Motor neuron (in vitro differentiated cells): ENCODE data around the gene TAF5. TPM values are rescaled to one million over a fixed set of nuclear protein-coding genes. Genes with fewer than 3 reads are reported as not detected.
"Not testable (repeated sequence)": the region's sequence is repeated elsewhere in the genome, so short reads cannot be mapped to it uniquely, and the experiment has no call there.

ENCODE experiments used
- ATAC-seq, 8 experiments: fragments of 200-7000 bp; cut with Tn5 transposase; replicated peaks in 6 of 8; 2 replicates each; pipeline ENCODE4 v1.8.0; 2021; ENCODE audit warnings: mild to moderate bottlenecking in 8 of 8, moderate library complexity in 8 of 8
- H3K27ac ChIP-seq, 2 donors: fragments of 250-450 bp; sonication (Bioruptor Pico); 2 replicates each; pipeline ENCODE4 v1.9.0; 2021; ENCODE audit warnings: antibody characterized with exemption in 2 of 2, mild to moderate bottlenecking in 2 of 2, moderate library complexity in 1 of 2
- H3K4me1 ChIP-seq, 2 donors: fragments of 250-450 bp; sonication (Bioruptor Pico); replicated peaks in 1 of 2; 2 replicates each; pipeline ENCODE4 v1.6.1; 2021; ENCODE audit warnings: antibody characterized with exemption in 2 of 2, mild to moderate bottlenecking in 2 of 2, moderate library complexity in 1 of 2
- H3K4me3 ChIP-seq, 5 donors: fragments of 250-450 bp; sonication (Bioruptor Pico); 2 replicates each; pipeline ENCODE4 v1.9.0; 2021; ENCODE audit warnings: antibody characterized with exemption in 5 of 5, mild to moderate bottlenecking in 5 of 5, moderate library complexity in 4 of 5
- WGBS, 10 experiments: fragments of 450-650 bp; shearing (Covaris generic); methylation state at CpG; one replicate each; pipeline ENCODE4 v1.0.0; 2022; 5-methylcytosine and 5-hydroxymethylcytosine counted together
- in situ Hi-C, 9 experiments: fragments of 400-800 bp; cut with MboI; loops; one replicate each; pipeline ENCODE4 v1.15.0; 2021; ENCODE audit warnings: low sequenced_read_pairs in 9 of 9, low pct_unique_long_range_greater_than_20kb in 2 of 9; ENCODE audit not compliant: unreplicated experiment in 9 of 9
- total RNA-seq, 8 experiments: library from RNA; unstranded; fragments of 300-600 nt; gene quantifications; 2 replicates each; pipeline versions ENCODE4 v1.2.3 to v1.2.4, GENCODE V29; 2022

TAF5 gene
- total RNA-seq = 10 to 100 TPM in 2 of 8 experiments, 1 to 10 TPM in 6; 2.5 to 11.0 (median 7.9) TPM

DNA sequence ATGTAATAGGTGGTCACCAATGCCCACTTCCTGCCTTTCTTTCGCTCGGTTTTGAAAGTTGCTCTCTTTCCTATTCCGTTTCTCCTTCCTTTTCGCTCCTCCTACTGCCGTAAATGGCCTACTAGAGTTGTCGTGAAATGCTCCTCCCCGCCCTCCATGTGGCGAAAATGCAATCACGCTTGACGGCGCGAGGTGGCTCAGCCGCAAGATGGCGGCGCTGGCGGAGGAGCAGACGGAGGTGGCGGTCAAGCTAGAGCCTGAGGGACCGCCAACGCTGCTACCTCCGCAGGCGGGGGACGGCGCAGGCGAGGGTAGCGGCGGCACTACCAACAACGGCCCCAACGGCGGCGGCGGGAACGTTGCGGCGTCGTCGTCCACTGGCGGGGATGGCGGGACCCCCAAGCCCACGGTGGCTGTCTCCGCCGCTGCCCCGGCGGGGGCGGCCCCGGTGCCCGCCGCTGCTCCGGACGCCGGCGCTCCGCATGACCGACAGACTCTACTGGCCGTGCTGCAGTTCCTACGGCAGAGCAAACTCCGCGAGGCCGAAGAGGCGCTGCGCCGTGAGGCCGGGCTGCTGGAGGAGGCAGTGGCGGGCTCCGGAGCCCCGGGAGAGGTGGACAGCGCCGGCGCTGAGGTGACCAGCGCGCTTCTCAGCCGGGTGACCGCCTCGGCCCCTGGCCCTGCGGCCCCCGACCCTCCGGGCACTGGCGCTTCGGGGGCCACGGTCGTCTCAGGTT, at the start of gene TAF5:
TSS of gene TAF5 (plus strand) at position 195 of the 737 bp plus-strand sequence. CDS start at position 209, 14 bp downstream.
- H3K27ac ChIP-seq = peak within 1 kb of the TSS; percentile 76 to 93
- peaks cover 9 to 11% of the 10 kb centered on the region in 2 donors for H3K4me1 ChIP-seq
- H3K4me3 ChIP-seq = peak within 1 kb of the TSS; percentile 49 to 95 (median 81)
- peak; percentile 75 to 82 (median 80) for ATAC-seq
- 0 to 2% (median 0%) methylated on average over 2 to 25 of the region's 81 CpGs; no CpG with 5 or more reads in 1 of the 10 experiments for WGBS, 10 experiments
- in situ Hi-C loops = no loop called here

DNA sequence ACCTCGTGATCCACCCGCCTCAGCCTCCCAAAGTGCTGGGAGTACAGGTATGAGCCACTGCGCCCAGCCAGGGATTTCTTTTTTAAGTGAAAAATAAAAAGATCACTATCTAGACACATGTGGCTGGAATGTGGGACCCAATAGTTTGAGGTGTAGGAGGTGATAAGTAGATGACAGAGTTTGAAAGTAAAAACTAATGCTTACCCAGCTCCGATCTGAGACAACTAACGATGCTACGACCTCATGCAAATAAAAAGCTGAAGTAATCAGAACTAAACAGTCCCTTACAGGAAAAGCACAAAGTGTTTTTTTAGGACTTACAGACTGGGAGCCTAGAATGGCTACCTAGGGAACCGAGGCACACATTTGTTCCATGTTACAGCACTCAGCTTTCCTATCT, 39.9 kb upstream of the TAF5 start:
- Histone ChIP-seq H3K4me1 (no peaks in the 10 kb centered on the region), H3K4me3 (no peak overlapping the region), H3K27ac (no peak overlapping the region)
- WGBS, 10 experiments = 70 to 100% (median 91%) methylated on average over 1 to 6 of the region's 7 CpGs
- ATAC-seq = no peak
- in situ Hi-C loops = loop anchor here in 2 of 9 experiments (25.0 kb wide), 1 partner anchor 416 kb away; the partner anchor contains the start of gene CNNM2 (in 2 of the 2)

DNA sequence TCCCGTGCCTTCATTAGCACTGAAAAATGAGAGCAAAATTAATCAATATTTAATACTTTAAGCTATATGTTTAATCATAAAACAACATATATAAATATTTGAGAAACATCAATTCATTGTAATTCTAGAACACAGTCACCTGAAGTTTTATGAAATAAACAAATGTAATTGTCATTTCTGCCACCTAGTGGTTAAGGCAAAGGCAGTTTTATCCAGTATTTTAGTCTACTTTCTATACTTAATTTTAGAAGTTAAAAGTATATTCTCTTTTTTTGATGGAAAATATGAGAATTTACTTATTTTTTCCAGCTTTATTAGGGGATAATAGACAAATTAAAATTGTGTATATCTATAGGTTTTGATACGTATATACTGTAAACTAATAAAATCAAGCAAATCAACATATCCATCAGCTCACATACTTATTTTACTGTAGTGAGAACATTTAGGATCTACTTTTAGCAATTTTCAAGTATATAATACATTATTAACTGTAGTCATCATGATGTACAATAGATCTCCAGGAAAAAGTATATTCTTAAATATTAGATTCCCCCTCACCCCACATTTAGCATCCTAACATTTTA, 33.7 kb upstream of the TAF5 start:
- H3K27ac ChIP-seq = no peak overlapping the region
- ATAC-seq = no peak
- H3K4me3 ChIP-seq = no peak overlapping the region
- 25 to 100% (median 82%) methylated on average over 1 to 2 of the region's 2 CpGs; no CpG with 5 or more reads in 1 of the 10 experiments for whole genome bisulfite sequencing, 10 experiments
- in situ Hi-C loops = loop anchor here in 2 of 9 experiments (25.0 kb wide), 1 partner anchor 422 kb away; the partner anchor contains the start of gene CNNM2 (in 2 of the 2)
- no peaks in the 10 kb centered on the region for H3K4me1 ChIP-seq

DNA sequence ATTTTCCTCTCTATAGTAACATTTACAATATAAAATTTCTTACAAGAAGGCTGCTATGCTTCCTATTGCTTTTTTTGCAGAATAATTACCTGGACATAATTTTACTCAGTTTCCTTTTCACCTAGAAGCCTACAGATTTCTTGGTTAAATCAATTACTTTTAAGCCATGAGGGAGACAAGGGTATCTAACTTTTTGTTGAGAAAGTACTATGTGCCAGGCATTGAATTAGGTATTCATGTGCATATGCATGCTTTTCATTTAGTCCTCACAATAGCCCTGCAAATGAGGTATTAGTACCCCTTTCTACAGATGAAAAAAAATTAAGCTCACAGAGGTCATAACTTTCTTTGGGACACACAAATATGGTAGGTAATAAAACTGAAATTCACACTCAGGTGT, 33.2 kb upstream of the TAF5 start:
- no peaks in the 10 kb centered on the region for H3K4me1 ChIP-seq
- H3K27ac ChIP-seq = no peak overlapping the region
- H3K4me3 ChIP-seq = no peak overlapping the region
- ATAC-seq = no peak
- in situ Hi-C loops = loop anchor here in 2 of 9 experiments (25.0 kb wide), 1 partner anchor 422 kb away; the partner anchor contains the start of gene CNNM2 (in 2 of the 2)

DNA sequence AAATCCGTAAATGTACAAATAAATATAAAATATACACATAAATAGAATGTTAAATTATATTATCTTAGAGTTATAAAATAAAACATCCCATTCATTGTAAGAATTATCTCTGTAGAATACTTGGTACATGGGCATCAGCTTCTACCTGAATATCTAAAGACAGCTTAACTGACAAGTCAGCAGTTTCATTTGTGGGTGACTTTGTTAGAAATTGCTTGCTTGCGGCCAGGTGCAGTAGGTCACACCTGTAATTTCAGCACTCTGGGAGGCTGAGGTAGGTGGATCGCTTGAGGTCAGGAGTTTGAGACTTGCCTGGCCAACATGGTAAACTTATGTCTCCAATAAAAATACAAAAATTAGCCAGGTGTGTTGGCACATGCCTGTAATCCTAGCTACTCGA, 31.4 kb upstream of the TAF5 start:
- 85 to 100% (median 99%) methylated on average over 1 to 4 of the region's 4 CpGs; no CpG with 5 or more reads in 2 of the 10 experiments for WGBS, 10 experiments
- in situ Hi-C loops = loop anchor here in 2 of 9 experiments (25.0 kb wide), 1 partner anchor 424 kb away; the partner anchor contains the start of gene CNNM2 (in 2 of the 2)
- Histone ChIP-seq H3K27ac (no peak overlapping the region), H3K4me1 (no peaks in the 10 kb centered on the region), H3K4me3 (no peak overlapping the region)
- no peak for ATAC-seq

DNA sequence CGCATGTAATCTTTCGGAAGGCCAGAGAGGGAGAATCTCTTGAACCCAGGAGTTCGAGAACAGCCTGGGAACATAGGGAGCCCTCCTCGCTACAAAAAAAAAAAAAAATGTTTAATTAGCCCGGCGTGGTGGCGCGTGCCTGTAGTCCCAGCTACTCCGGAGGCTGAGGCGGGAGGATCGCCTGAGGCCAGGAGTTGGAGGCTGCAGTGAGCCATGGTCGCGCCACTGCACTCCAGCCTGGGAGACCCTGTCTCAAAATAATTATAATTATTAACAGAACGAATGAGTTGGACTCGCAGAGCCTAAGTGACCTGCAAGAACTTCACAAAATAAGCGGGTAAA, 17.6 kb upstream of the TAF5 start:
- WGBS, 10 experiments = 6 to 100% (median 48%) methylated on average over 1 to 5 of the region's 16 CpGs; no CpG with 5 or more reads in 3 of the 10 experiments
- H3K4me1 ChIP-seq = peaks cover 5 to 6% of the 10 kb centered on the region in 2 donors
- ATAC-seq = no peak
- H3K4me3 ChIP-seq = peak overlapping the region; percentile 50 to 78 (median 62)
- H3K27ac ChIP-seq = peak overlapping the region; percentile 54 to 78
- in situ Hi-C loops = no loop called here

DNA sequence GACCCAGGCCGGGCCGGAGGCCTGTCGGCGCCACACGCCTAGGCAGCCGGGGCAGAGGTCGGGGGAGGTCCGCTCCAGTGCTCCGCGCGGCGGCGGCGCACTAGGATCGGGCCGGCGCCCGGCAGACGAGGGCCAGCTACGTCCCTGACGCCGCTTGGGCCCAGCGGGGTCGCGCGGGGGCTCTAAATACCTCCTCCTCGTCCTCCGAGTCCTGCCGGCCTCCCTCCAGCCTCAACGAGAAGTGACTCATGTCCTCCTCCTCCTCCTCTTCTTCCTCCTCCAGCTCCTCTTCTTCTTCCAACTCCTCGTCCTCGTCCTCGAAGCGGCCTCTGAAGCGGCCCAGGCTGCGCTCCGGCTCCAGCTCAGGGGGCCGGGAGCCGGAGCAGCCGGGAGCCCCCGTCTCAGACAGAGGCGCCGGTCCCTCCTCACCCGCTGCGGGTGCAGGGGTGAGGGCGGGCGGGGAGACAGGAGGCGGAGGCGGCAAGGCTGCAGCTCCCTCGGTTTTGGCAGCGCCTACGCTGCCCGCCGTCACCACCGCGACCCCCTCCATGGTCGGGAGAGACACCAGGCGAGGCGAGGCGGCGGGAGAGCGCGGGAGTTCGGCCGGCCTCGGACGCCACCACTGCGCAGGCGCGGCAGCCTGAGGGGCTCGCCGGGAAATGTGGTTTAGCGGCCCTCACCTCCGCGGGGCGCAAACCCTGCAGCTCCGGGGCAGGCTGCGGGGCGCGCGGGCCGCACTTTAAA, 17.1 kb upstream of the TAF5 start, which contains the start of gene PCGF6:
TSS of gene PCGF6 (minus strand) at position 624 of the 744 bp plus-strand sequence. CDS start at position 550, 74 bp downstream.
- H3K27ac ChIP-seq = peak within 1 kb of the TSS; percentile 54 to 78
- H3K4me1 ChIP-seq = peaks cover 5 to 6% of the 10 kb centered on the region in 2 donors
- peak within 1 kb of the TSS; percentile 50 to 78 (median 62) for H3K4me3 ChIP-seq
- peak; percentile 85 to 96 (median 94) for ATAC-seq
- in situ Hi-C loops = no loop called here
- 0 to 2% (median 0%) methylated on average over 1 to 17 of the region's 82 CpGs; no CpG with 5 or more reads in 4 of the 10 experiments for WGBS, 10 experiments

DNA sequence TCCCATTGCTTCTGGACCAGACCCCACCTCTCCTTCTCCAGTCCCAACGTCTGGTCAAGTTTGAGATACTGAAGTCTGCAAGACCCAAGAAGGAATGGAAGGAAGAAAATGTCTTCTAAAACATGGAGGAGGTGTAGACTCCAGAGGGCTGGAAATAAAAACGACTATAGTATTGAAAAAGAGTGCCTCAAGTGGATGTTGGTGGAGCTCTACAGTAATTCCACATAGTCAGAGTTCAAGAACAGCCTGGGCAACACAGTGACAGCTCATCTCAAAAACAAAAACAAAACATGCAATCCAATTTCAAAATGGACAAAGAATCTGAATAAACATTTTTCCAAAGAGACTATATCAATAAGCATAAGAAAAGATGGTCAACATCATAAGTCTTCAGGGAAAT, 14.5 kb upstream of the TAF5 start:
- in situ Hi-C loops = no loop called here
- peaks cover 5 to 6% of the 10 kb centered on the region in 2 donors for H3K4me1 ChIP-seq
- ATAC-seq = peak in 2 of 8 experiments; percentile 6 to 15
- no peak overlapping the region for H3K27ac ChIP-seq
- WGBS, 10 experiments = 0 to 71% (median 22%) methylated on average over 1 to 2 of the region's 2 CpGs; no CpG with 5 or more reads in 3 of the 10 experiments
- no peak overlapping the region for H3K4me3 ChIP-seq

DNA sequence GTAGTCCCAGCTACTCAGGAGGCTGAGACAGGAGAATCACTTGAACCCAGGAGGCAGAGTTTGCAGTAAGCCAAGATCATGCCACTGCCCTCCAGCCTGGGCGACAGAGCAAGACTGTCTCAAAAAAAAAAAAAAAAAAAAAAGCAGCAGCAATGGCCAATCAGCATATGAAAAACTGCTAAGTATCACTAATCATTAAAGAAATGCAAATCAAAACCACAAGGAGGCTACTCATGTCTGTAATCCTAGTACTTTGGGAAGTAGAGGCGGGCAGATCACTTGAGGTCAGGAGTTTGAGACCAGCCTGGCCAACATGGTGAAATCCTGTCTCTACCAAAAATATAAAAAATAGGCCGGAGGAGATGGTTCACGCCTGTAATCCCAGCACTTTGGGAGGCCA, 13.2 kb upstream of the TAF5 start:
- WGBS, 10 experiments = 80 to 100% (median 91%) methylated on average over 2 to 3 of the region's 4 CpGs; no CpG with 5 or more reads in 3 of the 10 experiments
- ATAC-seq, in situ Hi-C loops, H3K27ac ChIP-seq, H3K4me3 ChIP-seq, H3K4me1 ChIP-seq: not testable (repeated sequence)

DNA sequence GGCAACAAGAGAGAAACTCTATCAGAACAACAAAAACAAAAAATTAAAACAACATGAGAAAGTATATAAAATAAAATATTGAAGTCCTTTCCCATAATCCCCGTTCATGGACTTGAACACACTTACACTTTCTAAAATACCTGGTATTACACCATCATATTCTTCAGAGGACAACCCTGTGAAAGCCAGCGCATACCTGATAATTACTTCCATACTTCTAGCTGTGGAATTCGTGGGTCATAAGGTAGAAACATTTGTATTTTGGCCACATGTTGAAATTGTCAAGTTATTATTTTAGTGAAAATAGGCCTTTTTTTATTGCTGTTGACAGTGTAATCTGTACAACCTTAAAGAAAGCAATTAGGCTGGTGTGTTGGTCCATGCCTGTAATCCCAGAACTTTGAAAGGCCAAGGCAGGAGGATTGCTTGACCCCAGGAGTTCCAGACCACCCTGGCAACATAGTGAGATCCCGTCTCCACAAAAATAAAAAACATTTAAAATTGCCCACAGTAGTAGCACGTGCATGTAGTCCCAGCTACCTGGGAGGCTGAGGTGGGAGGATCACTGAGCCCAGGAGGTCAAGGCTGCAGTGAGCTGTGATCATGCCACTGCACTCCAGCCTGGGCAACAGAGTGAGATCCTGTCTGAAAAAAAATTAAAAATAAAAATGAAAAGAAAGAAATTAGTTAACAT, 11.7 kb upstream of the TAF5 start:
- H3K4me3 ChIP-seq = no peak overlapping the region
- in situ Hi-C loops = no loop called here
- no peak overlapping the region for H3K27ac ChIP-seq
- ATAC-seq = no peak
- H3K4me1 ChIP-seq = no peaks in the 10 kb centered on the region
- 8 to 100% (median 64%) methylated on average over 1 to 4 of the region's 5 CpGs; no CpG with 5 or more reads in 2 of the 10 experiments for WGBS, 10 experiments

DNA sequence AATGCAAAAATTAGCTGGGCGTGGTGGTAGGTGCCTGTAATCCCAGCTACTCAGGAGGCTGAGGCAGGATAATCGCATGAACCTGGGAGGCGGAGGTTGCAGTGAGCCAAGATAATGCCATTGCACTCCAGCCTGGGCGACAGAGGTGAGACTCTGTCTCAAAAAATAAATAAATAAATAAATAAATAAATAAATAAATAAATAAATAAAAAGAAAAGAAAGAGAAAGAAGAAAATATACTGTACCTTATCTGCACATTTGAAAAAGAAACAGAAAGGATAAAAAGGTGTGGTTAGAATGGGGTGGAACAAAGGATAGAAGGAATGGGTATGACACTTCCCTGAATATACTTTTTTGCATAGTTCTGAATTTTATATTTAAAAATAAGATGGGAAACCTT, 8.3 kb upstream of the TAF5 start:
- peak in 1 of 8 experiments; percentile 68 for ATAC-seq
- in situ Hi-C loops, H3K27ac ChIP-seq, H3K4me1 ChIP-seq, H3K4me3 ChIP-seq: not testable (repeated sequence)
- 87 to 99% (median 93%) methylated on average over 1 to 4 of the region's 4 CpGs; no CpG with 5 or more reads in 1 of the 10 experiments for WGBS, 10 experiments

DNA sequence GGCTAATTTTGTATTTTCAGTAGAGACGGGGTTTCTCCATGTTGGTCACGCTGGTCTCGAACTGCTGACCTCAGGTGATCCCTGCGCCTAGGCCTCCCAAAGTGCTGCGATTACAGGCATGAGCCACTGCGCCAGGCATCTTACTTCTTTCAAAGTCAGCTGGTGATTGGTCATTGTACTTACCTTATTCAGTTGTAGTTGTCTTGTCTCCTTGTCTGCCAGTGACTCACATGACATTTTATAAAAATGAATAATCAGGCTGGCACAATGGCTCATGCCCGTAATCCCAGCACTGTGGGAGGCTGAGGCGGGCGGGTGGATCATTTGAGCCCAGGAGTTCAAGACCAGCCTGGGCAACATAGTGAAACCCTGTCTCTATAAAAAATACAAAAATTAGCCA, 7.0 kb upstream of the TAF5 start:
- WGBS, 10 experiments = 87 to 100% (median 91%) methylated on average over 2 to 3 of the region's 9 CpGs; no CpG with 5 or more reads in 4 of the 10 experiments

More for the DNA sequence above, 7.0 kb upstream of the TAF5 start:
- in situ Hi-C loops, H3K27ac ChIP-seq, H3K4me3 ChIP-seq, ATAC-seq, H3K4me1 ChIP-seq: not testable (repeated sequence)
